ENCODE data around the gene SRMS. TPM values are rescaled to one million over a fixed set of nuclear protein-coding genes. Genes with fewer than 3 reads are reported as not detected.

SRMS gene
- total RNA-seq, result not detected
- long read RNA-seq, result 0 reads

- no peak for DNase-seq
- Histone ChIP-seq H3K27ac (no peak within 1 kb of the TSS), H3K36me3 (no peaks in the 10 kb centered on the region), H3K9me3 (no peaks in the 10 kb centered on the region), H3K4me3 (no peak within 1 kb of the TSS), H3K4me1 (no peaks in the 10 kb centered on the region), H3K27me3 (ENCODE audit: low read depth) (peaks cover 22% of the 10 kb centered on the region)
- no peak for ATAC-seq
- TF ChIP-seq CTCF (IDR thresholded peaks at IDR 0.05), result no peak
- intact Hi-C loops (cut with DNase I), result no loop called here
These were observed at the start of gene SRMS for GRCh38 chr20:63547725-63548480. Gene SRMS (minus strand): TSS chr20:63547749. CDS start chr20:63547463, 286 bp downstream.

GRCh38 chr20:63596423-63596822 is 48.9 kb upstream of the SRMS start:
- ATAC-seq, result no peak
- no peak for TF ChIP-seq CTCF (IDR thresholded peaks at IDR 0.05)
- no peak overlapping the region for H3K27ac ChIP-seq
- H3K4me1 ChIP-seq, result no peaks in the 10 kb centered on the region
- no peak for DNase-seq
- no peaks in the 10 kb centered on the region for H3K9me3 ChIP-seq
- no peaks in the 10 kb centered on the region for H3K27me3 ChIP-seq (ENCODE audit: low read depth)
- H3K4me3 ChIP-seq, result no peak overlapping the region
- peaks cover 88% of the 10 kb centered on the region for H3K36me3 ChIP-seq
- intact Hi-C loops (cut with DNase I), result no loop called here

- Histone ChIP-seq H3K27ac (no peak overlapping the region), H3K4me3 (no peak overlapping the region), H3K36me3 (peaks cover 86% of the 10 kb centered on the region), H3K9me3 (no peaks in the 10 kb centered on the region), H3K27me3 (ENCODE audit: low read depth) (no peaks in the 10 kb centered on the region), H3K4me1 (no peaks in the 10 kb centered on the region)
- intact Hi-C loops (cut with DNase I), result no loop called here
- TF ChIP-seq CTCF (IDR thresholded peaks at IDR 0.05), result no peak
- ATAC-seq (no peak), DNase-seq (peak; percentile 42)
These were observed 48.0 kb upstream of the SRMS start for GRCh38 chr20:63595416-63596127.

GRCh38 chr20:63594043-63594561 is 46.6 kb upstream of the SRMS start:
- H3K27me3 ChIP-seq (ENCODE audit: low read depth), result no peaks in the 10 kb centered on the region
- peaks cover 86% of the 10 kb centered on the region for H3K36me3 ChIP-seq
- intact Hi-C loops (cut with DNase I), result no loop called here
- DNase-seq, result no peak
- H3K4me1 ChIP-seq, result no peaks in the 10 kb centered on the region
- H3K4me3 ChIP-seq, result no peak overlapping the region
- H3K9me3 ChIP-seq, result no peaks in the 10 kb centered on the region
- ATAC-seq, result no peak
- H3K27ac ChIP-seq, result no peak overlapping the region
- TF ChIP-seq CTCF (IDR thresholded peaks at IDR 0.05), result no peak

- intact Hi-C loops (cut with DNase I), result no loop called here
- Histone ChIP-seq H3K27me3 (ENCODE audit: low read depth) (no peaks in the 10 kb centered on the region), H3K4me1 (no peaks in the 10 kb centered on the region), H3K4me3 (no peak overlapping the region), H3K27ac (no peak overlapping the region), H3K9me3 (no peaks in the 10 kb centered on the region), H3K36me3 (peaks cover 83% of the 10 kb centered on the region)
- no peak for TF ChIP-seq CTCF (IDR thresholded peaks at IDR 0.05)
- peak; percentile 41 for DNase-seq
- ATAC-seq, result no peak
These were observed 45.1 kb upstream of the SRMS start for GRCh38 chr20:63592661-63593060.
